HG03571 (cell line): Measurements from ENCODE around the gene CEP76.

Experiments used
- ATAC-seq: cut with Tn5 transposase; IDR thresholded peaks from one replicate; pipeline ENCODE4 v1.9.1; 2021; ENCODE audit not compliant: unreplicated experiment

The CEP76 gene

DNA sequence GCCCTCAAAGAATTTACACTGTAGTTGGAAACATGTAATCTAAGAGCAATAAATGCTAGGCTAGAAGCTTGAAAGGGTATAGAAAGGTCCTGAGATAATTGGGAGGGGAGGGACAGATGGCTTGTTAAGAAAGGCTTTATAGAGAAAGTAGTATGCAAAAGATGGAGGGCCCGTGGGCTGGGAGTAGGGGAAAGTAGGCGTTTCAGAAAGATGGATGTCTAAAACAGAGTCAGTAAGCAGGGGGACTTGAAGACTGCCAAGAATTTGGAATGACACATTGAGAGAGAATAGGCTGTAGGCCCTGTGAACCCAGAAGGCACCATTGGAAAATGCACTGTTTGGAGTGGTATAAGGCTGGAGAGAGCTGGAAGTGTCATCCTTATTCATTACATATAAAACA is 1.1 kb upstream of the CEP76 start:
- ATAC-seq: no peak

DNA sequence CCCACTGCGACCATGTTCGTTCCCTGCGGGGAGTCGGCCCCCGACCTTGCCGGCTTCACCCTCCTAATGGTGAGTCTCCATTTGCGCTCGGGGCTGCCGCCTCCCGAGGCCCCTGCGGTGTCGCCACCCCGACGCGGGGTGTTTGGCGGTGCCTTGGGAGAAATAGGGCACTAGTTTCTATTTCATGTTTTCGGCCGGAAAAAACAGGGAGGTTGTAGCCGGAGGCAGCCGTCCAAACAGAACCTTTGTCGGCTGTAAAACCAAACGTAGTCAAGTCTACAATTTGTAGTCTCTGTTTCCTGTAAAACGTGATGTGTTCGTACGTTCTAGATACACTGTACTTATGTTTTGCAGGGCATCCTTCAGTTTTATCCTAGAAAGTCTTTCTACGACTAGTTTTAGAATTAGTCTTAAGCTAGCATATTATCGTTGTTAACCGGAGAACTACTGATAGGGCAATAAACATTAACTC is 609 bp upstream of the CEP76 start:
- no peak for ATAC-seq

DNA sequence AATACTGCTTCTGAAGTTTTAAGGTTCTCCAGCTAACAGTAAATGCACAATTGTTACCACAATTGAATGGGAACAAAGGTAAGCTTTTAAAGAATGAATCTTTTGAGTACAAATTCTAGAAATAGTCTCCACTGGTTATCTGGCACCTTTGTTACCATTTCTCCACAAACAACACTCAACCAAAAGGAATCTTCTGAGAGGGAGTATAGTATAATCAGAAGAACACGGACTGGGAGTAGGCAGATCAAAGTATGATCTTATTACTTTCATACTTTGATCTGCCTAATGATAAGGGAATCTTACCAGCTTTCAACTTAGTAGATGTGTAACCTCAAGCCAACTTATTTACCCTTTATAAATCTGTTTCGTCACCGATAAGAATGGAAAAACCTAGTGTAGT is 1.4 kb downstream of the CEP76 start:
- no peak for ATAC-seq

DNA sequence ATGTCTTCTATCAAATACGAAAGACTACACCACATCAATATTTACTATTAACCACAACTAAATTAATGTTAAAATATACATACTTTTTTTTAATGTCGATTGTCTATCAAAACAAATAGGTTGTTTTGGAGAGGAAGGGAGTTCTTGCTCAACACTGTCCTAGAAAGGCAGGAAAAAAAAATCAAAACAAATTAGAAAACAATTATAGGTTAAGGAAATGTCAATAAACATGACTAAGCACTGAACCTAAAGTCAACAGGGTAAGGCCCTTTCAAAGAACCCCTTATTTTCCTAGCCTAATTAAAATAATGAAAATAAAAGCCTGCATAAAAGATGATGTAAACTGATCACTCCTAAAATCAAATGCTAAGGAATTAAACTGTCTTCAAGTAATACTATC is 2.8 kb downstream of the CEP76 start:
- no peak for ATAC-seq

DNA sequence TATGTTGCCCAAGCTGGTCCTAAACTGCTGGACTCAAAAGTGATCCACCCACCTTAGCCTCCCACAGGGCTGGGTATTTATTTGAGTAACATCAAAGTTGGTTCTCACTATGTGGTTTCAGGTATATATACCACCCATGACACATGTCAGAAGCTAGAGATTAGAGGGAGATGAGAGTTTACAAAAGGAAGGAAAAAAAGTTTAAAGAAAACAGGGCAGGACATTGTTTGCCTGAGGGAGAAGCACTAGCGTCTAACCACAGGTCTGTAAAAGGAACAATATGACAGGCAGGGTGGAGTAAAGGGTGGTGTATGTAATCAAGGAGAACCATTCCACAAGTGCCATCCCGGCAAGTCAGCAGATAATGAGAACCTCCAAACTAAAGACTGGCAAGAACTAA is 8.5 kb downstream of the CEP76 start:
- ATAC-seq: no peak

DNA sequence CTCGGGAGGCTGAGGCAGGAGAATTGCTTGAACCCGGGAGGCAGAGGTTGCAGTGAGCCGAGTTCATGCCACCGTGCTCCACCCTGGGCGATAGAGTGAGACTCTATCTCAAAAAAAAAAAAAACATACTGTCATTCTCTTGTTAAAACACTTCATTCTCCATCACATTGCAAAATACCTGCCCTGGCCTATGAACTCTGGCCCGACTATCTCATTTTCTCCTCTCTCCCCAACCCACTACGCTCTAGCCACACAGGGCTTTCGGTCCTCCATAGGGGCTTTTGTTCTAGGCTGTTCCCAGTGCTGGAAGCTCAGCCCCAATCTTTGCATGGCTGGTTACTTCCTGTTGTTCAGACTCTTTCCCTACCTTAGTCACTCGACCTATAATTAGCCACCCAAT is 10.3 kb downstream of the CEP76 start:
- ATAC-seq: no peak

DNA sequence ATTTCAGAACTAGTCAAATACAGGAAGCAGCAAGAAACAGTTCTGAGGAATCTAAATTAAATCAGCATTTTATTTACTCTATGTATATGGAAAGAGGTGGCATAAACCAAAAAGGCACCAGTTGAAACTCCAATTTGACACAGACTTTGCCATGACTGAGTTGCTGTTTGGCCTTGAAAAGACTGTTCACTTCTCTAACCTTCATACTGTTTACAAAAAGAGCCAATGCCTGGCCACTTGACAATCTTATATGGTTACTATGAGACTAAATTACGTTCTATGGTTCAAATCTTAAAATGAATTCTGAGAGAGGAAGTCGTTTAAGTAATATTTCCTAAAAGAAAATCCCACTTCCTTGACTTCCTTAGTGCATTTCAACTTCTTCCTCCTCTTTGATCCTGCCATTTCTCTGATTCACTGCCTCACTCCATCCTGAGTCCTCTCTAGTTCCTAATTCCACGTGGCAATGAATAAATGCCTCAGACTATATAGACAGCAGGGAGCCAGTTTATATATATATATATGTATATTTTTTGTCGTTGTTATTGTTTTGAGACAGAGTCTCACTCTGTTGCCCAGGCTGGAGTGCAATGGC is 13.2 kb downstream of the CEP76 start:
- ATAC-seq: no peak

DNA sequence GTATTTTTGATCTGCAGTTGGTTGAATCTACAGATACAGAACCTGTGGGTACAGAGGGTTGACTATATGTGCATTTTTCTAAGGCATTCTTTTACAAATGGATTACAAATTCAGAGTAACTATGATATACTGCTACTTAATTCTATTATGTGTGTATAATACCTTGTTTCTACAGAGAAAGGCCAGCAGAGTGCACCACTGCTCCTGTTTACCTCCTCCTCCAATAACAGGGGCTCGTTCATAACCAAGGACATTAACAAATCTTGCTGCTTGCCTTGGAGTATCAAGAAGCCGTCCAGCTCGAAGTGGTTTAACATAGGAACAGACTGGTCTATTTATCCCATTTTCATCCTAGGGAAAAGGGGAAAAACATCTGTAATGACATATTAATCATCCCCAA is 16.4 kb downstream of the CEP76 start:
- no peak for ATAC-seq

DNA sequence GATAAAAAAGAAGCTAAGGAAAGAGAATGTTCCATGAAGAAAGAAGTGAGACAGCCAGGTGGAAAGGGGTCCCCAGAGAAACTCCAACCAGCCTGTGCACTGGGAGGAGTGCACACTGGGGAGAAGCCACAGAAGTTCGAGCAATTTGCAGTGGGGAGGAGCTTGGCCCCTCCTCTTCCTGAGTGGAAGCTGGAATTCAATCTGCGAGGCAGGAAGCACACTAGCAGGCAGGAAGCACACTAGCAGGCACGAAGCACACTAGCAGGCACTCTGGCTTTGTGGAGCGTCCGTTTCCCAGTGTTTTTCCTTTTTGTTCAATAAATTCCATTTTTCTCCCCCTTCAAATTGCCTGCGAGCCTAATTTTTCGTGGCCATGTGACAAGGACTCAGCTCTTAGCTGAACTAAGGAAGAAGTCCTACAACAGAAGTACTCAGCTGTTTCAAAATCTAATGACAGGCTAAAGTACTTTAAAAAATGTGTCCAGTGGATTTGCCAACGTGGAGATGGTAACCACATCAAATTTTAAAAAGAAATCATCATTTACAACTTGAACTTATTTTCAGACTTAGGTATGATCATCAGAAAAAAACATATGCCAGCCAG is 23.2 kb downstream of the CEP76 start:
- ATAC-seq: no peak

DNA sequence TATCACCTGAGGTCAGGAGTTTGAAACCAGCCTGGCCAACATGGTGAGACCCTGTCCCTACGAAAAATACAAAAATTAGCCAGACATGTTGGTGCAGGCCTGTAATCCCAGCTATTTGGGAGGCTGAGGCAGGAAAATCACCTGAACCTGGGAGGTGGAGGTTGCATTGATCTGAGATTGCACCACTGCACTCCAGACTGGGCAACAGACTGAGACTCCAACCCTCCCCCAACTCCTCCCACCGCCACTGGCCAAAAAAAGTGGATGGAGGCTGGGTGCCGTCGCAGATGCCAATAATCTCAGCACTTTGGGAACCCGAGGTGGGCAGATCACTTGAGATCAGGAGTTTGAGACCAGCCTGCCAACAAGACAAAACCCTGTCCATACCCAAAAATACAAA is 34.5 kb downstream of the CEP76 start:
- ATAC-seq: no peak

DNA sequence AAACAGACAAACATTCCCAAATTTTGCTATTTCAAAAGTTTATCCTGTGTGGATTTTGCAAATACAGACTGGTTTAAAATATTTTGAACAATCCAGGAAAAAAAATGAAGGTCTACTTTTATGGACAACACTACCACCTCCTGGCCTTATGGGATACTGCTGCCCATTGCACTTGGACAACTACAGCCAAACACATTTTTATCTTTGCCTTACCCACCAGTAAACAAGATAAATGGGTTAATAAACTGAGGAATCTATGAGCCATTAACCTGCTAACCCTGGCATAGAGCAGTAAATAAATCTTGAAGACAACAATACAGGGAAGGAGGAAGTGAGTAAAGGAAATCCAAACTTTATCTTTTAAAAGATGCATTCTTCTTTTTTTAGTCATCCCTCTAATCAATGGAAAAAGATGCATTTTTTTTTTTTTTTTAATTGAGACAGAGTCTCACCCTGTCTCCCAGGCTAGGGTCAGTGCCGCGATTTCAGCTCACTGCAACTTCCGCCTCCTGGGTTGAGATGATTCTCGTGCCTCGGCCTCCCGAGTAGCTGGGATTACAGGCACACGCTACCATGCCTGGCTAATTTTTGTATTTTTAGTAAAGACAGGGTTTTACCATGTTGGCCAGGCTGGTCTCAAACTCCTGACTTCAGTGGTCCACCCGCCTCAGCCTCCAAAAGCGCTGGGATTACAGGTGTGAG is 42.5 kb downstream of the CEP76 start:
- ATAC-seq: no peak

DNA sequence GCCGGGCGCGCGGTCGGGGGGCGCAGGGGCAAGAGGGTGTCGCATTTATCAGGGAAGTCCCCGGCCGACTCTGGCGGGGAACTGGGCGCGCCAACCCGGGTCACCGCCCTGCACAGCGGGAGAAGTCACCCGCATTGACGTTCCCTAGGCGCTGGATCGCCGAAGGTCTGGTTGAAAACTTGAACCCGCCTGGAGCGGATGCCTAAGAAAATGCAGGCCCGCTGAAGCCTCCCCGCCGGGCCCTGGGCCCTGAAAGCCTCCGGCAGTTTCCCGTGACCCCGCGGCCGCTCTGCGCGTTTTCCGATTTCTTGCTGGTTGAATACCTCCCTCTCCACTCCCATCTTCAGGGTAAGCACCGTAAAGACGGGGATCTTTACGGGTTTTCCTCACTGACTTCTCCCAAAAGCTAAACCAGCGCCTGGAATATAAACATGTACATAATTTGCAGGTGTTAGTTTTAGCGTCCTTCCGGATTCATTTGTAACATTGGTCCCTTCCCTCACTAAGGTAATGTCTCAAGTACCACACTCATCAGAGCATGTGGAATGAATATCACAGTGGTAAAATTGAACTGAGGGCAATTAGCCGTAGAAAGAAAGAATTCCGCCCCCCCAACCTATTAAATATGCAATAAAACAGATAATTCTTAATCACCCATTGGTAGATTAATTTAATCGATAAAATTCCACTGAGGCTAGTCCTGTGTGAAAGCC is 43.9 kb downstream of the CEP76 start:
- peak; percentile 22 for ATAC-seq

DNA sequence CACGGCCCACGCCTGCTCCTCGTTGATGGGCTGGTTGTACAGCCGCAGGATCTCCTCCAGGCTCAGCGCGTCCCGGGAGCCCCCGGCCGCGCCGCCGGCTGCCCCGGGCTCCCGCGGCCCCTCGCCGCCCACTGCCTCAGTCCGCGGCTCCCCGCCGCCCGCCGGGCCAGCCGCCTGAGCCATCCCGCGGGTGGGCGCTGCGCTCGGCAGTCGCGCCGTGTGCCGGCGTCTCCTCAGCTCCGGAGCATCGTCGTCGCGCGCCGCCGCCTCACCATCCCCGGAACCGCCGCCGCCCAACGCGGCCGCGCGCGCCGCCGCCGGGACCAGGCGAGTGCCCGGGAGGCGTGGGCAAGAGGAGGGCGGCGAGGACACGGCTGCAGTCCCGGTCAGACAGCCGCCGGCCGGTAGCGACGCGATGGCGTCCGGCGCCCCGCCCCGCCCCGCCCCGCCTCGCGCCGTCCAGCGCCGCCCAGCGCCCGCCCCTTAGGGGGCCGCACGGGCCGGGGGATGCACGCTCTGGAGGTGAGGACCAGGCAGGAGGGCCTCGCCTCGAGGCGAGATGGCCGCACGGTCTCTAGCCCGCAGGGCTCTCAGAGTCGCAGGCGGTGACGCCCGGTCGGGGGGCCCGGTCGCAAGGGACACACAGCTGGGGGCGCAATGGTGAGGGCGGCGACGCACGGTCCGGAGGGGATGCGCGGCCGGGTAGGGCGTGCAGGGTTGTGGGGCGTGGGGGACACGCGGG is 44.7 kb downstream of the CEP76 start, which contains the start of gene SPIRE1:
TSS of gene SPIRE1 (minus strand) at position 424 of the 742 bp plus-strand sequence. CDS start at position 183, 241 bp downstream.
- peak; percentile 69 for ATAC-seq

DNA sequence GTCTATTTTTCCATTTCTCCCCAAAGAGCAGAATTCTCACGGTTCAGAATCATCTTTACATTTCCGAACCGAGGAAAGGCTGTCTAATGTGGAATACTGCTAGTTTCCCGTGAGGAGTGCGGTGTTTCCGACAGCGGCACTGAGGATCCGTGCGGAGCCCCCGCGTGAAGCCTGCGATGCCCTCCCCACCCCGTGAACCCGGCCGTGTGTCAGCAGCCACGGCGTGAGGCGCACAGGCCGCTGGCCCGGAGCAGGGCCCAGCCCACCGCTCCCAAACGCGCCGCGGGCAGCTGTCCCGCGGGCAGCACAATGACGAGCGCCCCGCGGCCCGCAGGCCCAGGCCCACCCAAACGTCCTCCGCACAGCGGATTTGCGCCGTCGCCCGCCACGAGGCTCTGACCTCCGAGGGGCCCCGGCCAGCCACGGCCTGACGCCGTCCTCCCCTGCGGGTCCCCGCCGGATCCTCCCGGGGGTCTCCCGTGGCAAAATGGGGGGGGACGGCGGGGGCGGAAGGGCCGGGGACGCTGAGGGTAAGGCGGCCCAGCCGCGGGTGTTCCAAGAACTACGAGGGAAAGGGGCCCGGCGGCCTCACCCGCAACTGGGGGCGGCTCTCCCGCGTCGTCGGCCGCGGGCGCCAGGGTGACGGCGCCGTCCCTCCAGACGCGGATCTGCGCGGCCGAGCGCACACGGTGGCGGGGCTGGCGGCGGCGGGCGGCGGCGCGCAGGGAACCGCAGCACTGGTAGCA is 45.4 kb downstream of the CEP76 start:
- peak; percentile 37 for ATAC-seq

DNA sequence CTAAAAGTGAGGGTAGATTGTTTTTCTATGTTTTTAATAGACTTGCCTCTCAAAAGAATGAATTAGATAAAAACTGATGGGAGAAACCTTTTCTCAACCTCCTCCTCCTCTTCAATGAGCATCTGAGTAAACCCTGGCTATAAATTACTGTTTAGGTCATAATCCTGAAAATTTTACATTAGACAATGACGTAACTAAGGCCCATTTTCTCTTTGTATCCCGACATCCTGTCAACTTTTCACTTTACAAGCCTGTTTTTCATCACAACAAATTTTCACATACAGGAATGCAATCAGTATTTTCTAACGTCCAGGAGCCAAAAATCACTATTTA is 46.0 kb downstream of the CEP76 start:
- ATAC-seq: no peak

DNA sequence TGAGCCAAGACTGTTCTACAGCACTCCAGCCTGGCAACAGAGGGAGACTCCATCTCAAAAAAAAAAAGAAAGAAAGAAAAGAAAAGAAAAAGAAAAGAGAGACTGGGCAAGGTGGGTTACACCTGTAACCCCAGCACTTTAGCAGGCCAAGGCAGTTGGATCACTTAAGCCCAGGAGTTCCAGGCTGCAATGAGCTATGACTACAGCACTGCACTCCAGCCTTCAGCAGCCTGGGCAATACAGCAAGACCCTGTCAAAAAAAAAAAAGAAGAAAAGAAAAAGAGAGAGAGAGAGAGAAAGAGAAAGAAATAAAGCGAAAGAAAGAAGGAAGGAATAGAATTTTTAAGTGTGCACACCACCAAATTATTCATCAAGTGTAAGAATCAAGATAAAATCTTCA is 47.6 kb downstream of the CEP76 start:
- no peak for ATAC-seq

DNA sequence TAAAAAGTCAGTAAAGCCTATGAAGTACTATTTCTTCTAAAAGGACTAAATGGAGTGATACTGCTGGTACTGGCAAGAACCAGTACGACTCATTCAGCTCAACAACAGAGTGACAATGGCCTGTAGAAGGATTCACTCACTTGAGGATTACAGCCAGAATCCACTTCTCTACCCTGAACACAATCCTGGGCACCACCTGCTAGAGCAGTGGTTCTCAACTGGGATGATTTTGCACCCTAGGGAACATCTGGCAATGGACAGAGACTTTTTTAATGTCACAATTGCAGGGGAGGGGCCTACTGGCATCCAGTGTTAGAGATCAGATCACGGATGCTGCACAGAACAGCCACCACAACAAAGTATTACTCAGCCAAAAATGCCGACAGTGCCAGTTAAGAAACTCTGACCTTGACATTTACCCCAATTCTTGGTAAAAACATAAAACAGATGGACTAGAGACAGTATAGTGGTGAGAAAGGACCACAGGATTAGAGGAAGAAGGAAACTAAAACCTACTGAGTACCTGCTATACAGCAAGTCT is 49.6 kb downstream of the CEP76 start:
- ATAC-seq: no peak

DNA sequence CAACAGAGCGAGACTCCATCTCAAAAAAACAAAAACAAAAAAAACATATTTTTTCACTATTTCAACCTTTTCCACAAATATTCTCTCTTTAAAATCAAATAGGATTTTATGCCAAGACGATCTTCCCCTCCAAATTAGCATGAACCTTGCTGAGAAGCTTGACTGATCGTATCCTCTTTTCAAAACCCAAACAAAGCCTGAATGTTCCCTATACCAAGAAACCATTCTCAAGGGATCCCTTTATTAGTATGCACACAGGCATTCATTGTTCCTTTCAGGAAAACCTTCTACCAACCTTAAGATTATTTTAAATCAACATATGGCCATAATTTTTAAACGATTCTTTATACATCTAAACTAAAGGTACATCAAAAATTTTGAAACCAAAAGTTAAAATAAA is 50.9 kb downstream of the CEP76 start:
- ATAC-seq: no peak

DNA sequence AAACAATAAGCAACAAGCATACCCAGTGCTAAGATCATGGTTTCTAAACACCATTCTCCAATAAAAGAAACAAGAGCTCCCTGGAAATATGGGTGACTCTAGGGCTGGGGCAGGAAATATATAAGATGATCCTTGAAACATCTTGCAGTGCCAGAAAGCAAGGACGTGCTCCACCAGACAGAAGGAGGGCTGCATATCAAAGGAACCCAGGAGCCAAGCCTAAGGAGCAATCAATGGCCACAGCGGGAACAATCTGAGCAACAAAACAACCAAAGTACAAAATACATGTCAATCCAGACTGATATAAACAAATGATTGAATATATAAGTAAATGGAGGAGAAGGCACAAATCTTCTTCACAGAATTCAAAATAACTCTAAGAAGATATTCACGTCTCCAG is 54.8 kb downstream of the CEP76 start:
- ATAC-seq: no peak

DNA sequence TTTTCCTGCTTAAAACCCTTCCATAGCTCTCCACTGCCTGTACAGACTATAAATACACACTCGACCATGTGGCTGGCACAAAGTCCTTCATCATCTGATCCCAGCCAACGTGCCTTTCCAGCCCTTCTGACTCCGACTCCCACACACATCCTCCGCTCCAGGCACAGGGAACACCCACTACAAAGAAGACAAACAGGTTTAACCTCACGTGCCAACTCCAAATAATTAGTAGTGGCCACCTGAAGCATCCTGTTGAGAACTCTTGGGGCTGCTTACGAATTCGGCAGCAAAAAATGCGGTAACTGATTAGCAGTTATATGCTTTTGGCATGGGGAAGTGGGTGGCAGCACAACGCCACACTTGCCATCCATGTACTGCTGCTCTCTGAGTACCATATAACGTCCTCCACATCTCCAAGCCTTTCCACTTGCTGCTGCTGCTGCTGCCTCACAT is 56.7 kb downstream of the CEP76 start:
- ATAC-seq: no peak
